Prostate gland (tissue), 2 donors: ENCODE data around the gene MCUR1. TPM values are rescaled to one million over a fixed set of nuclear protein-coding genes. Genes with fewer than 3 reads are reported as not detected.
"Not testable (repeated sequence)": the region's sequence is repeated elsewhere in the genome, so short reads cannot be mapped to it uniquely, and the experiment has no call there.

Source experiments
- DNase-seq: peaks from one replicate; pipeline ENCODE4 v3.0.0-alpha.2; 2019; ENCODE audit warnings: low spot score
- H3K27ac ChIP-seq, 2 donors: fragments of 200-600 bp; sonication (generic); 2 replicates each; pipeline ENCODE4 v1.5.1; 2017 to 2019
- H3K27me3 ChIP-seq: fragments of 200-600 bp; sonication (generic); replicated peaks from 2 replicates; pipeline ENCODE4 v1.5.1; 2019; ENCODE audit not compliant: insufficient read depth
- H3K36me3 ChIP-seq, 2 donors: fragments of 200-600 bp; sonication (generic); 1 replicate in 1 of 2; 2 replicates in 1 of 2; pipeline versions ENCODE4 v1.5.1 to v1.8.1; 2017 to 2019
- H3K4me1 ChIP-seq: fragments of 200-600 bp; sonication (generic); replicated peaks from 2 replicates; pipeline ENCODE4 v1.5.1; 2019
- H3K4me3 ChIP-seq, 2 donors: fragments of 200-600 bp; sonication (generic); 2 replicates each; pipeline ENCODE4 v1.5.1; 2017 to 2019
- H3K9me3 ChIP-seq: fragments of 200-600 bp; sonication (generic); 2 replicates; pipeline ENCODE4 v1.5.1; 2017
- CTCF ChIP-seq, 4 experiments: fragments of 200-600 bp in 2 of 4; fragments of 450-650 bp in 2 of 4; sonication (generic) in 2 of 4; IDR thresholded peaks; 1 replicate in 3 of 4; 2 replicates in 1 of 4; pipeline ENCODE4 v1.5.1; 2016 to 2019; ENCODE audit warnings: antibody characterized with exemption in 4 of 4, mild to moderate bottlenecking in 2 of 4, moderate library complexity in 2 of 4
- POLR2A ChIP-seq: fragments of 450-650 bp; IDR thresholded peaks from one replicate; pipeline ENCODE4 v1.6.1; 2016; ENCODE audit warnings: antibody characterized with exemption, mild to moderate bottlenecking
- POLR2AphosphoS5 ChIP-seq: sonication (generic); formaldehyde crosslinking; IDR thresholded peaks from one replicate; pipeline ENCODE4 v1.6.1; 2017; ENCODE audit warnings: antibody characterized with exemption
- WGBS: methylation state at CpG from one replicate; pipeline ENCODE4 v1.1.5; 2018; 5-methylcytosine and 5-hydroxymethylcytosine counted together
- intact Hi-C: fragments of 100-400 bp; cut with DNase I; formaldehyde crosslinking; loops from one replicate; pipeline ENCODE4 v1.14.2; 2022
- total RNA-seq, 2 donors: library from RNA; depleted of rRNA; stranded (reverse); fragments of >200 nt; gene quantifications; one replicate each; pipeline ENCODE4 v1.1.0, GENCODE V29; 2016

MCUR1 gene
- 10 to 100 TPM; 13.7 to 16.8 TPM for total RNA-seq

- intact Hi-C loops, result no loop called here
- WGBS, result under 1% methylated on average over 74 of the region's 81 CpGs
- peak within 1 kb of the TSS; percentile 95 to 96 for H3K27ac ChIP-seq
- DNase-seq, result peak; percentile 80
- H3K4me3 ChIP-seq, result peak within 1 kb of the TSS; percentile 94 to 98
- TF ChIP-seq CTCF (IDR thresholded peaks at IDR 0.05), result peak in 3 of 4 experiments; percentile 42 to 54 (median 51)
- TF ChIP-seq POLR2AphosphoS5, result peak; percentile 48
- peak; percentile 69 for TF ChIP-seq POLR2A
- no peaks in the 10 kb centered on the region for H3K4me1 ChIP-seq
- no peaks in the 10 kb centered on the region for H3K27me3 ChIP-seq
- no peaks in the 10 kb centered on the region for H3K36me3 ChIP-seq
- no peaks in the 10 kb centered on the region for H3K9me3 ChIP-seq
These were observed at the start of gene MCUR1 for GRCh38 chr6:13814176-13814937. Gene MCUR1, minus strand, starts transcription at chr6:13814557. Its CDS starts 128 bp downstream, at chr6:13814429.

- H3K4me1 ChIP-seq, result no peaks in the 10 kb centered on the region
- no peak overlapping the region for H3K27ac ChIP-seq
- H3K27me3 ChIP-seq, result no peaks in the 10 kb centered on the region
- no peaks in the 10 kb centered on the region for H3K9me3 ChIP-seq
- no peak overlapping the region for H3K4me3 ChIP-seq
- no peak for TF ChIP-seq CTCF (IDR thresholded peaks at IDR 0.05)
- no peak for TF ChIP-seq POLR2A
- no peak for TF ChIP-seq POLR2AphosphoS5
- DNase-seq, result no peak
- intact Hi-C loops, result no loop called here
- 41% methylated on average over 2 of the region's 2 CpGs for WGBS
- no peaks in the 10 kb centered on the region for H3K36me3 ChIP-seq
These were observed 49.4 kb upstream of the MCUR1 start for GRCh38 chr6:13863699-13864155.

- DNase-seq, H3K27me3 ChIP-seq, intact Hi-C loops, H3K4me3 ChIP-seq, H3K9me3 ChIP-seq, H3K36me3 ChIP-seq, H3K4me1 ChIP-seq, H3K27ac ChIP-seq: not testable (repeated sequence)
- WGBS, result 89% methylated on average over 3 of the region's 3 CpGs
These were observed 46.3 kb upstream of the MCUR1 start for GRCh38 chr6:13860556-13861185.

- no peaks in the 10 kb centered on the region for H3K4me1 ChIP-seq
These were observed 45.7 kb upstream of the MCUR1 start for GRCh38 chr6:13859871-13860555.

More at GRCh38 chr6:13859871-13860555, 45.7 kb upstream of the MCUR1 start:
- no peak overlapping the region for H3K27ac ChIP-seq
- H3K4me3 ChIP-seq, result peak overlapping the region in 1 of 2 donors; percentile 9
- DNase-seq, result no peak
- intact Hi-C loops, result no loop called here
- no peaks in the 10 kb centered on the region for H3K36me3 ChIP-seq
- no peaks in the 10 kb centered on the region for H3K27me3 ChIP-seq
- TF ChIP-seq POLR2AphosphoS5, result no peak
- TF ChIP-seq POLR2A, result no peak
- TF ChIP-seq CTCF (IDR thresholded peaks at IDR 0.05), result no peak
- WGBS, result 29% methylated on average over 52 of the region's 66 CpGs
- H3K9me3 ChIP-seq, result no peaks in the 10 kb centered on the region
